Gastroesophageal sphincter (tissue), 4 donors: ENCODE data around the gene CAMKK1. TPM values are rescaled to one million over a fixed set of nuclear protein-coding genes. Genes with fewer than 3 reads are reported as not detected.

Experiments
- ATAC-seq: fragments of 150-250 bp; one replicate; pipeline ENCODE4 v1.9.1; 2016; ENCODE audit warnings: mild to moderate bottlenecking, moderate library complexity
- H3K27ac ChIP-seq, 4 donors: fragments of 200-600 bp; sonication (generic) in 3 of 4; 1 replicate in 3 of 4; 2 replicates in 1 of 4; pipeline ENCODE4 v1.5.1; 2016 to 2019
- H3K27me3 ChIP-seq: fragments of 200-600 bp; sonication (generic); one replicate; pipeline ENCODE4 v1.5.1; 2019
- H3K36me3 ChIP-seq, 2 donors: fragments of 200-600 bp; sonication (generic); one replicate each; pipeline ENCODE4 v1.5.1; 2019; ENCODE audit warnings: control low read depth in 1 of 2
- H3K4me1 ChIP-seq, 3 donors: fragments of 200-600 bp; sonication (generic); 1 replicate in 2 of 3; 2 replicates in 1 of 3; pipeline ENCODE4 v1.5.1; 2016 to 2019; ENCODE audit warnings: control low read depth in 2 of 3
- H3K4me3 ChIP-seq, 2 donors: fragments of 200-600 bp; sonication (generic); one replicate each; pipeline ENCODE4 v1.5.1; 2019; ENCODE audit warnings: mild to moderate bottlenecking in 1 of 2, moderate library complexity in 1 of 2
- H3K9me3 ChIP-seq, 3 donors: fragments of 200-600 bp; sonication (generic); one replicate each; pipeline ENCODE4 v1.5.1; 2017 to 2019; ENCODE audit warnings: control low read depth in 2 of 3
- EP300 ChIP-seq: sonication (generic); formaldehyde crosslinking; IDR thresholded peaks from one replicate; pipeline ENCODE4 v1.6.1; 2017; ENCODE audit warnings: antibody characterized with exemption, mild to moderate bottlenecking
- POLR2A ChIP-seq, 2 donors: fragments of 450-650 bp; IDR thresholded peaks; one replicate each; pipeline ENCODE4 v1.6.1; 2017; ENCODE audit warnings: antibody characterized with exemption in 2 of 2, mild to moderate bottlenecking in 2 of 2, moderate library complexity in 1 of 2
- POLR2AphosphoS5 ChIP-seq: sonication (generic); formaldehyde crosslinking; IDR thresholded peaks from one replicate; pipeline ENCODE4 v1.6.1; 2017; ENCODE audit warnings: antibody characterized with exemption
- WGBS, 2 donors: methylation state at CpG; one replicate each; pipeline ENCODE4 v1.1.5; 2018; ENCODE audit warnings: low coverage in 1 of 2; 5-methylcytosine and 5-hydroxymethylcytosine counted together
- total RNA-seq, 4 donors: library from RNA; depleted of rRNA; stranded (reverse); fragments of >200 nt; gene quantifications; one replicate each; pipeline ENCODE4 v1.1.0, GENCODE V29; 2016
- TF ChIP-seq, protein P1 (sequence below), 4 experiments: fragments of 200-600 bp in 2 of 4; fragments of 450-650 bp in 2 of 4; sonication (generic) in 1 of 4; IDR thresholded peaks; one replicate each; pipeline ENCODE4 v1.5.1; 2017 to 2019; ENCODE audit warnings: antibody characterized with exemption in 4 of 4, mild to moderate bottlenecking in 2 of 4, moderate library complexity in 2 of 4

The CAMKK1 gene
- total RNA-seq, 4 donors from 2014 or later: 3.4 to 7.1 (median 3.8) TPM

GRCh38 chr17:3914312-3914670 lies 21.4 kb upstream of the CAMKK1 start:
- WGBS, 2 donors: no CpG with 5 or more reads among the region's 10 CpGs
- Histone ChIP-seq H3K36me3 (no peaks in the 10 kb centered on the region), H3K9me3 (no peaks in the 10 kb centered on the region), H3K27ac (peak overlapping the region in 3 of 4 donors; percentile 7 to 76 (median 54)), H3K27me3 (no peaks in the 10 kb centered on the region), H3K4me3 (peak overlapping the region in 1 of 2 donors; percentile 32), H3K4me1 (peaks cover 0 to 45% (median 7%) of the 10 kb centered on the region in 3 donors)
- ATAC-seq: no peak
- TF ChIP-seq POLR2A (IDR thresholded peaks at IDR 0.05) (no peak), POLR2AphosphoS5 (no peak), EP300 (no peak)
- TF ChIP-seq, protein P1, sequence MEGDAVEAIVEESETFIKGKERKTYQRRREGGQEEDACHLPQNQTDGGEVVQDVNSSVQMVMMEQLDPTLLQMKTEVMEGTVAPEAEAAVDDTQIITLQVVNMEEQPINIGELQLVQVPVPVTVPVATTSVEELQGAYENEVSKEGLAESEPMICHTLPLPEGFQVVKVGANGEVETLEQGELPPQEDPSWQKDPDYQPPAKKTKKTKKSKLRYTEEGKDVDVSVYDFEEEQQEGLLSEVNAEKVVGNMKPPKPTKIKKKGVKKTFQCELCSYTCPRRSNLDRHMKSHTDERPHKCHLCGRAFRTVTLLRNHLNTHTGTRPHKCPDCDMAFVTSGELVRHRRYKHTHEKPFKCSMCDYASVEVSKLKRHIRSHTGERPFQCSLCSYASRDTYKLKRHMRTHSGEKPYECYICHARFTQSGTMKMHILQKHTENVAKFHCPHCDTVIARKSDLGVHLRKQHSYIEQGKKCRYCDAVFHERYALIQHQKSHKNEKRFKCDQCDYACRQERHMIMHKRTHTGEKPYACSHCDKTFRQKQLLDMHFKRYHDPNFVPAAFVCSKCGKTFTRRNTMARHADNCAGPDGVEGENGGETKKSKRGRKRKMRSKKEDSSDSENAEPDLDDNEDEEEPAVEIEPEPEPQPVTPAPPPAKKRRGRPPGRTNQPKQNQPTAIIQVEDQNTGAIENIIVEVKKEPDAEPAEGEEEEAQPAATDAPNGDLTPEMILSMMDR (IDR thresholded peaks at IDR 0.05): no peak

GRCh38 chr17:3913531-3914311 lies 20.9 kb upstream of the CAMKK1 start:
- 35 to 48% methylated on average over 2 to 4 of the region's 17 CpGs for WGBS, 2 donors
- Histone ChIP-seq H3K27ac (peak overlapping the region in 3 of 4 donors; percentile 7 to 76 (median 54)), H3K27me3 (no peaks in the 10 kb centered on the region), H3K9me3 (no peaks in the 10 kb centered on the region), H3K4me1 (peaks cover 0 to 39% (median 7%) of the 10 kb centered on the region in 3 donors), H3K4me3 (peak overlapping the region in 1 of 2 donors; percentile 32), H3K36me3 (no peaks in the 10 kb centered on the region)
- peak; percentile 80 for ATAC-seq
- TF ChIP-seq, protein P1 (IDR thresholded peaks at IDR 0.05): peak in 3 of 4 experiments; percentile 90 to 98 (median 93)
- no peak for TF ChIP-seq POLR2A (IDR thresholded peaks at IDR 0.05)
- no peak for TF ChIP-seq EP300
- no peak for TF ChIP-seq POLR2AphosphoS5

DNA sequence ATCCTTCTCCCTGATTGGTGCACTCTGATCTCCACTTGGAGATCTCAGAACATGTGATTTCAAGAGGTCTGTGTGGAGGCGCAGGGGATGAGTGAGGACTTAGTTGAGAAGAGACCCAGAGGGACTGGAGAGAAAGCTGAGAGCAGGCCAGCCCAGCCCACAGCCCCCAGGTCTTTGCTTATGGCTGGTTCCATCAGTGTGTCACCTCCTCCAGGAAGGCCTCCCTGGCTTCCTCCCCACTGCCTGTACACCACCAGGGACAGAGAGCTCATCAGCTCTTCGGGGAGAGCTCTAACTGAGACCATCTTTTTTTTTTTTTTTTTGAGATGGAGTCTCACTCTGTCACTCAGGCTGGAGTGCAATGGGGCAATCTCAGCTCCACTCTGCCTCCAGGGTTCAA lies 20.0 kb upstream of the CAMKK1 start:
- no peak for ATAC-seq
- Histone ChIP-seq H3K4me1 (peaks cover 0 to 35% (median 7%) of the 10 kb centered on the region in 3 donors), H3K4me3 (no peak overlapping the region), H3K9me3 (no peaks in the 10 kb centered on the region), H3K27ac (no peak overlapping the region), H3K27me3 (no peaks in the 10 kb centered on the region), H3K36me3 (no peaks in the 10 kb centered on the region)
- TF ChIP-seq EP300 (no peak), POLR2AphosphoS5 (no peak), POLR2A (IDR thresholded peaks at IDR 0.05) (no peak)
- TF ChIP-seq, protein P1 (IDR thresholded peaks at IDR 0.05): no peak
- 95% methylated on average over 2 of the region's 2 CpGs; no CpG with 5 or more reads in 1 of the 2 donors for WGBS, 2 donors

DNA sequence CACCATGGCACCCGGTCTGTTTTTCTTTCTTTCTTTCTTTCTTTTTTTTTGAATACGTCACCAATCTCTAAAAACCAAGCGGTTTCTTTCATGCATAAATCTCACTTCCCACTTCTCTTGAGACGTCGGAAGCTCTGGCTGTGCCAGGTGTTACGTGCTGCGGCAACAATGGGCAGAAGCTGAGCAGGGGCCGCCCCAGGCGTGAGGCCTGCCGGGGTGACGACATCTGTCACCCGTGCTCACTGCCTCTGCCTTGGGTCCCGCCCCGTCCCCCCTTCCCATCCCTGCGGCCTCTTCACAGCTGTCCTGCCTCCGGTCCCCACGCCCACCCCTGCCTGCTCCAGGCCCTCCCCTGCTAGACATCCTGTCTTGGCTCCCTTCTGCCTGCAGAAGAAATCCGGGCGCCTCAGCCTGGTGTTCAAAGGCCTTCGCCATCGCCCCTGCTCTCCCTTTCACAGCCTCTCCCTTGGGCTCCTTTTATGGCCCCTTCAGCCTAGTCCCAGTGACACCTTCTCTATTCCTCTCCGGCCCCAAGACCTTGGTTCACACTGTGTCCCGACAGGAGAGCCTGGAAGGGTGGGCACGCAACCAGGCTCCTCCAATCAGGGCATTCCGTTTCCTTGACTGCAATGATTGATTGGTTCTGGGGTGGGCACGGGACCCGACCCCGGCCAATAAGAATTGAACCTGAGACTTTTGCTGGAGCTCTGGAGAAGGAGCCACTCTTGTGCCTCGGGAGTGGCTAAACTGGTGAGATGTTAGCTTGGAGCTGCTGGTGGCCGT lies 18.6 kb upstream of the CAMKK1 start:
- WGBS, 2 donors: 20 to 60% methylated on average over 2 to 15 of the region's 30 CpGs
- Histone ChIP-seq H3K27ac (peak overlapping the region in 1 of 4 donors; percentile 42), H3K4me3 (no peak overlapping the region), H3K4me1 (peaks cover 0 to 21% (median 0%) of the 10 kb centered on the region in 3 donors), H3K27me3 (no peaks in the 10 kb centered on the region), H3K36me3 (no peaks in the 10 kb centered on the region), H3K9me3 (no peaks in the 10 kb centered on the region)
- peak; percentile 47 for ATAC-seq
- TF ChIP-seq, protein P1 (IDR thresholded peaks at IDR 0.05): no peak
